GM19463 (cell line): ENCODE results near the gene OST4.

Experiments
- ATAC-seq: cut with Tn5 transposase; IDR thresholded peaks from one replicate; pipeline ENCODE4 v1.9.1; 2021; ENCODE audit warnings: mild to moderate bottlenecking, moderate library complexity; ENCODE audit not compliant: unreplicated experiment

Gene OST4

GRCh38 chr2:27054721-27055120 lies 16.7 kb downstream of the OST4 start:
- no peak for ATAC-seq

- ATAC-seq, result no peak
Observed at GRCh38 chr2:27053776-27054175, 17.7 kb downstream of the OST4 start.

GRCh38 chr2:27053321-27053720 lies 18.1 kb downstream of the OST4 start:
- no peak for ATAC-seq

GRCh38 chr2:27051902-27052645 lies 19.4 kb downstream of the OST4 start:
- ATAC-seq, result no peak

GRCh38 chr2:27050996-27051901 lies 20.2 kb downstream of the OST4 start, which contains the start of gene AGBL5:
Gene AGBL5, plus strand, starts transcription at chr2:27051668. Its CDS starts 1,291 bp downstream, at chr2:27052959.
- peak; percentile 66 for ATAC-seq

GRCh38 chr2:27050281-27050995 lies 21.0 kb downstream of the OST4 start:
- peak; percentile 46 for ATAC-seq

- ATAC-seq, result no peak
Observed at GRCh38 chr2:27049422-27050280, 21.8 kb downstream of the OST4 start.

- no peak for ATAC-seq
Observed at GRCh38 chr2:27042985-27043634, 28.3 kb downstream of the OST4 start.

GRCh38 chr2:27042159-27042661 lies 29.2 kb downstream of the OST4 start:
- ATAC-seq, result peak; percentile 39

GRCh38 chr2:27041752-27042151 lies 29.7 kb downstream of the OST4 start:
- no peak for ATAC-seq

GRCh38 chr2:27040282-27040681 lies 31.2 kb downstream of the OST4 start:
- ATAC-seq, result no peak

- no peak for ATAC-seq
Observed at GRCh38 chr2:27039871-27040270, 31.6 kb downstream of the OST4 start.

GRCh38 chr2:27039426-27039825 lies 32.0 kb downstream of the OST4 start:
- ATAC-seq, result no peak

GRCh38 chr2:27038631-27039339 lies 32.7 kb downstream of the OST4 start:
- ATAC-seq, result no peak

GRCh38 chr2:27038012-27038411 lies 33.4 kb downstream of the OST4 start:
- no peak for ATAC-seq

GRCh38 chr2:27033253-27033852 lies 38.1 kb downstream of the OST4 start:
- peak; percentile 4 for ATAC-seq

GRCh38 chr2:27032495-27033252 lies 38.8 kb downstream of the OST4 start, which contains the start of gene TMEM214:
Gene TMEM214, plus strand, starts transcription at chr2:27032965. Its CDS starts 51 bp downstream, at chr2:27033016.
- peak; percentile 96 for ATAC-seq

- no peak for ATAC-seq
Observed at GRCh38 chr2:27029051-27029450, 42.4 kb downstream of the OST4 start.
